HepG2 (cell line): ENCODE results near the gene STRN3. TPM values are rescaled to one million over a fixed set of nuclear protein-coding genes. Genes with fewer than 3 reads are reported as not detected.
A peak's percentile ranks its signal among the peaks of the same experiment; 100 is the strongest.

Experiments used
- AHR ChIP-seq: IDR thresholded peaks from 2 replicates; pipeline ENCODE4 v1.6.1; 2018; ENCODE audit warnings: missing genetic modification reagents, missing compliant biosample characterization
- ATF2 ChIP-seq: sonication (generic); formaldehyde crosslinking; IDR thresholded peaks from 2 replicates; pipeline ENCODE4 v1.4.0; 2020; ENCODE audit warnings: missing genetic modification reagents
- CEBPZ ChIP-seq: IDR thresholded peaks from 2 replicates; pipeline ENCODE4 v1.6.1; 2012; ENCODE audit warnings: low read length, improper control_type of control experiment
- KAT7 ChIP-seq: IDR thresholded peaks from 2 replicates; pipeline ENCODE4 v1.6.1; 2018; ENCODE audit warnings: borderline replicate concordance, missing compliant biosample characterization
- PLRG1 ChIP-seq: fragments of 450-650 bp; conservative IDR thresholded peaks from 2 replicates; pipeline ENCODE4 v1.6.1; 2016
- RARA ChIP-seq: IDR thresholded peaks from 2 replicates; pipeline ENCODE4 v1.6.1; 2016; ENCODE audit warnings: missing genetic modification reagents, missing compliant biosample characterization
- REPIN1 ChIP-seq: sonication (generic); formaldehyde crosslinking; IDR thresholded peaks from 2 replicates; pipeline ENCODE4 v1.8.0; 2022; ENCODE audit warnings: missing genetic modification reagents, low read depth, mild to moderate bottlenecking, borderline replicate concordance
- ZFYVE20 ChIP-seq: sonication (generic); formaldehyde crosslinking; IDR thresholded peaks from 2 replicates; pipeline ENCODE4 v1.8.0; 2023; ENCODE audit warnings: low read depth, mild to moderate bottlenecking, moderate library complexity, missing genetic modification reagents, borderline replicate concordance
- ZNF607 ChIP-seq: sonication (generic); formaldehyde crosslinking; IDR thresholded peaks from 2 replicates; pipeline ENCODE4 v1.5.1; 2020; ENCODE audit warnings: missing genetic modification reagents, mild to moderate bottlenecking, borderline replicate concordance
- ZNF816 ChIP-seq: sonication (generic); formaldehyde crosslinking; IDR thresholded peaks from 2 replicates; pipeline ENCODE4 v1.8.0; 2022; ENCODE audit warnings: missing genetic modification reagents, mild to moderate bottlenecking, borderline replicate concordance
- ZNF850 ChIP-seq: sonication (generic); formaldehyde crosslinking; conservative IDR thresholded peaks from 2 replicates; pipeline ENCODE4 v1.9.0; 2021; ENCODE audit warnings: mild to moderate bottlenecking, missing genetic modification reagents
- polyA plus RNA-seq, 8 experiments: library from polyadenylated mRNA; depleted of rRNA in 3 of 8; stranded (reverse) in 7 of 8; unstranded in 1 of 8; fragments of >200 nt; fragmentation: Illumina TruSeq in 4 of 8; extraction: Trizol in 4 of 8; gene quantifications; 2 replicates each; pipeline versions ENCODE4 v1.2.1 to v1.2.3, GENCODE V29; 2011 to 2016; ENCODE audit warnings: low read depth in 4 of 8, missing spikeins in 1 of 8, mixed read lengths in 1 of 8; ENCODE audit not compliant: insufficient read depth in 1 of 8
- total RNA-seq, 5 experiments: library from RNA; depleted of rRNA; stranded (reverse); fragments of >200 nt; fragmentation: Illumina TruSeq; extraction: Trizol; gene quantifications; 2 replicates each; pipeline ENCODE4 v1.2.3, GENCODE V29; 2016; ENCODE audit warnings: low read depth in 1 of 5
- TF ChIP-seq, protein P1 (sequence below): sonication (generic); formaldehyde crosslinking; IDR thresholded peaks from 2 replicates; pipeline ENCODE4 v1.4.0; 2020; ENCODE audit warnings: mild to moderate bottlenecking, missing genetic modification reagents
- TF ChIP-seq, protein P2 (sequence below): fragments of 450-650 bp; IDR thresholded peaks from 2 replicates; pipeline ENCODE4 v1.6.1; 2017

Gene STRN3
- total and polyA plus RNA-seq, 2 of the 13 experiments (the other 11 are each of a cell fraction or from before 2014, with no cell fraction given): 49.4 to 123 TPM

DNA sequence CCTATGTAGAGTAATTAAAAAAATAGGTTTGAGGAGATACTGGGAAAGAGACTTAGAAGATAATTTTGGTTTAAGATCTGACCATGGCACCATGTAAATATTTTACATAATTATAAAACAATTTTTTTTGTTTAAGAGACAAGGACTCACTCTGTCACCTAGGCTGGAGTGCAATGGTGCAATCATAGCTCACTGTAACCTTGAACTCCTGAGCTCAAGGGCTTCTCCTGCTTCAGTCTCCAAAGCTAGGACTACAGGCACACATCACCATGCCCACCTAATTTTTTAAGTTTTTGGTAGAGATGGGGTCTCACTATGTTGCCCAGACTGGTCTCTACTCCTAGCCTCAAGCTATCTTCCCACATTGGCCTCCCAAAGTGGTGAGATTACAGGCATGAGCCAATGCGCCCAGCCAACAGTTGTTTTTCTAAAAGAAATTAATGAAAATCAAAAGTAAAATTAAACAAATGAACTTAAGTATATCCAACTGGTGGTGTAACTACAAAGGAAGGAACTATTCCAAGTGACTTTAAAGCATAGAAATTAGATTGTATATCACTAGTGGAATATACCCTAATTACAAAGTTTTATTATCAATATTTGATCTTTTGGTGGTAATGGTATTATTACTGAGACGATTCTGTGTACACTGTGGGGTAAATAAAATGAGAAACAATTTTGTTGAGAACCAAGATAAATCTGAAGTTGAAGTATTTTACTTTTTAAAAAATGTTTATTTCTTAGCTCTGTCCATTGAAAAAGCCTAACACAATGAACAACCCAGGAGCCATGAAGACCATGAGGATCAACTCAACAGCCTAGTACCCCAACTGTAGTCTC is 122.7 kb downstream of the STRN3 start (continued):
- TF ChIP-seq, protein P1, sequence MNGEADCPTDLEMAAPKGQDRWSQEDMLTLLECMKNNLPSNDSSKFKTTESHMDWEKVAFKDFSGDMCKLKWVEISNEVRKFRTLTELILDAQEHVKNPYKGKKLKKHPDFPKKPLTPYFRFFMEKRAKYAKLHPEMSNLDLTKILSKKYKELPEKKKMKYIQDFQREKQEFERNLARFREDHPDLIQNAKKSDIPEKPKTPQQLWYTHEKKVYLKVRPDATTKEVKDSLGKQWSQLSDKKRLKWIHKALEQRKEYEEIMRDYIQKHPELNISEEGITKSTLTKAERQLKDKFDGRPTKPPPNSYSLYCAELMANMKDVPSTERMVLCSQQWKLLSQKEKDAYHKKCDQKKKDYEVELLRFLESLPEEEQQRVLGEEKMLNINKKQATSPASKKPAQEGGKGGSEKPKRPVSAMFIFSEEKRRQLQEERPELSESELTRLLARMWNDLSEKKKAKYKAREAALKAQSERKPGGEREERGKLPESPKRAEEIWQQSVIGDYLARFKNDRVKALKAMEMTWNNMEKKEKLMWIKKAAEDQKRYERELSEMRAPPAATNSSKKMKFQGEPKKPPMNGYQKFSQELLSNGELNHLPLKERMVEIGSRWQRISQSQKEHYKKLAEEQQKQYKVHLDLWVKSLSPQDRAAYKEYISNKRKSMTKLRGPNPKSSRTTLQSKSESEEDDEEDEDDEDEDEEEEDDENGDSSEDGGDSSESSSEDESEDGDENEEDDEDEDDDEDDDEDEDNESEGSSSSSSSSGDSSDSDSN (CRISPR knock-in tag): no peak
- no peak for TF ChIP-seq ZNF816
- TF ChIP-seq, protein P2, sequence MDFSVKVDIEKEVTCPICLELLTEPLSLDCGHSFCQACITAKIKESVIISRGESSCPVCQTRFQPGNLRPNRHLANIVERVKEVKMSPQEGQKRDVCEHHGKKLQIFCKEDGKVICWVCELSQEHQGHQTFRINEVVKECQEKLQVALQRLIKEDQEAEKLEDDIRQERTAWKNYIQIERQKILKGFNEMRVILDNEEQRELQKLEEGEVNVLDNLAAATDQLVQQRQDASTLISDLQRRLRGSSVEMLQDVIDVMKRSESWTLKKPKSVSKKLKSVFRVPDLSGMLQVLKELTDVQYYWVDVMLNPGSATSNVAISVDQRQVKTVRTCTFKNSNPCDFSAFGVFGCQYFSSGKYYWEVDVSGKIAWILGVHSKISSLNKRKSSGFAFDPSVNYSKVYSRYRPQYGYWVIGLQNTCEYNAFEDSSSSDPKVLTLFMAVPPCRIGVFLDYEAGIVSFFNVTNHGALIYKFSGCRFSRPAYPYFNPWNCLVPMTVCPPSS: no peak
- TF ChIP-seq ATF2: 0 out of 2 replicates have a peak, but pooled peaks have one; percentile 46
- no peak for TF ChIP-seq PLRG1
- peak; percentile 87 for TF ChIP-seq RARA (CRISPR knock-in tag)
- no peak for TF ChIP-seq ZFYVE20 (CRISPR knock-in tag)
- TF ChIP-seq AHR (CRISPR knock-in tag): no peak
- TF ChIP-seq ZNF850 (CRISPR knock-in tag): no peak
- no peak for TF ChIP-seq CEBPZ
- TF ChIP-seq REPIN1 (CRISPR knock-in tag): no peak
- no peak for TF ChIP-seq ZNF607 (CRISPR knock-in tag)
- no peak for TF ChIP-seq KAT7 (CRISPR knock-in tag)
